DLD1 (cell line): Measurements from ENCODE around the gene CERKL.

Experiments used
- in situ Hi-C: cut with HindIII; loops from 2 replicates; pipeline ENCODE4 v1.10.0; 2017; ENCODE audit warnings: low sequenced_read_pairs

CERKL gene

DNA sequence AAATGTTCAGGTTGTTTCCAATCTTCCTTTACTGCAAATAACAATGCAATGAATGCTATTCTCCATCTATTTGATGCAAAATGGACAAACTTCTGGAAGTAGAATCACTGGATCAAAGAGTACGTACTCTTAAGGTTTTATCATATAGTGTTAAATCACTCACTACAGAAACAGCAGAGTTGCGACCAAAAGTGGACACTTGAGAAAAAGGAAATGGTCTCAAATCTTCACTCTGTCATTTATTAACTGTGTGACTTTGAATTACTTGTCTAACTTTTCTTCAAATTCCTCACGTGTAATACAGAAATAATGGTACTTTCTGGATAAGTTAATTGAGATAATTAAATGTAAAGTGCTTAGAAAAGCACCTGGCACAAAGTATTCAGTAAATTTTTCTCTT lies 78.1 kb downstream of the CERKL start:
- in situ Hi-C loops: no loop called here

DNA sequence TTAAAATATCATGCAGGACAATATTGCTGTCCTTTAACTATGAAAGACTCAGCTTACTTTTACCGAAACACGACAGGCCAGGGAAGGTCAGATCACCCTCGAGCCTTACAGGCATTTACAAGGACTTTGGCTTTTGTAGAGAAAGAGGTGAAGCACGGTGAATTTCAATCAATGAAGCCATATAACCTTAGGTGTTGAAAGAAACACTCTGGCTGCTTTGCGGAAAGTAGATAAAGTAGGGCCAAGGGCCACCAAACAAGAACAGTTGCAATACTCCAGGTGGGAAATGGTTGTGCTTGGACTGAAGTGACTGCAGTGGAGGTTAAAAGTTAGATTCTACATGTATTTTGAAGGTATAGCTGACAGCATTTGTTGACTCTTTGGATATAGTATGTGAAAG lies 80.5 kb downstream of the CERKL start:
- in situ Hi-C loops: no loop called here

DNA sequence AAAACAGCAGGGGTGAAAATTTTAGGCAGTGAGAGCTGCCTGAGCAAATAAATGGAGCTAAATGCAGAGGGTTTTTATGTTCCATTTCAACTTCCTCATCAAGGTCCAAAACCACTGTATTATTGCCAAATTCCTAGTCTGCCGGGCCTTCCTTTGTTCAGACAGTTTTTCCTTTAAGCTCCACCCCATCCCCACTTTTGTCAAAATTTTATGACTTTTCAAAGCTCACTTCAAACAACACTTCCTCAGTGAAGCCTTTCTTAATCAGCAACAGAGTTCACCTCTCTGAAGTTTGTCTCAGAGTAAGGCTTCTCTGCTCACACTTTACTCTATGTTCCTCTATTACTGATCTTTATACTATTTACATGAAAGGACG lies 81.3 kb downstream of the CERKL start:
- in situ Hi-C loops: no loop called here

DNA sequence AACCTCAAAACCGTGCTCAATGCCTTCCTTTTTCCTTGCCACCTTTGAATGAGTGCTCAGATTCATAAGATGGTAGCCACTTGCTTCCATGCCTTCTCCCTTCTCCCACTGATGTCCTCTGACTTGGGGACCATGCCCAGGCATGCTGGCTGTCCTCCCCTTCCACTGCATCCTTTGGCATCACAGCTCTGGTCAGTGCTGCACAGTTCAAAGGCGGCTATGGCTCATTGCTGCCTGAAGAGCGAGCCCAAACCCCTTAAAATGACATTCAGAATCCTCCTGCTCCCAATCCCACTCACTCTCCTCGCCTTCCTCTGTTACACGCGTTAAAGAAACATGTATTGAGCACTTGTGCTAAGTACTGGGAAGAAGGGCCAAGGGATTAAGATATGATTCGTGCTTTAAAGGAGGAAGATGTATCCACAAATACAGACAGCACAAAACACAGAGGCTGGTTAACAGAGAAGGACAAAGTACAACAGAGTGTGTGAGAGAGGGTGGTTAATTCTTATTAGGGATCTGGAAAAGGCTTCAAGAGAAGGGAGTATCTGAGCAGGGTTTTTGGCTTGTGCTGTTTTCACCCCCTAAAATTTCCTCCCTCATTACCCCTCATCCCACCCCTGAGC lies 81.8 kb downstream of the CERKL start:
- in situ Hi-C loops: no loop called here

DNA sequence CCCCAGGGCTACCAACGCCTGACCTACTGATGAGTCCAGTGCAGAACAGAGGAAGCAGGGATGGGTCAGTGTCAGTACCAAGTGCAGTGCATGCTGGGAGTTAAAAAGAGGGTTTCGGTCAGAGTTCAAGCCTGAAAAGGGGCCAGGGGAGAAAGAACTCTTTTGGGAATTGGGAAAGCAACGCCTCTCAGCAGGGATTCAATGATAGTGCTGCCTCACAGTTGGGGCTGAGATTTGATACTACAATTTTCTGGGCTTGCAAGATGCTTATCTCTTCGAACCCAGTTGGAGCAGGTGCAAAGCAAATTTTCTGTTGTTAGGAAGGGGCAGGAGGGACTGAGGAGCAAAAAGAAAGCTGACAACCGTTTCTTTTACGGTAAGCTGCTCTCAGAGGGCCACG lies 82.6 kb downstream of the CERKL start:
- in situ Hi-C loops: no loop called here

DNA sequence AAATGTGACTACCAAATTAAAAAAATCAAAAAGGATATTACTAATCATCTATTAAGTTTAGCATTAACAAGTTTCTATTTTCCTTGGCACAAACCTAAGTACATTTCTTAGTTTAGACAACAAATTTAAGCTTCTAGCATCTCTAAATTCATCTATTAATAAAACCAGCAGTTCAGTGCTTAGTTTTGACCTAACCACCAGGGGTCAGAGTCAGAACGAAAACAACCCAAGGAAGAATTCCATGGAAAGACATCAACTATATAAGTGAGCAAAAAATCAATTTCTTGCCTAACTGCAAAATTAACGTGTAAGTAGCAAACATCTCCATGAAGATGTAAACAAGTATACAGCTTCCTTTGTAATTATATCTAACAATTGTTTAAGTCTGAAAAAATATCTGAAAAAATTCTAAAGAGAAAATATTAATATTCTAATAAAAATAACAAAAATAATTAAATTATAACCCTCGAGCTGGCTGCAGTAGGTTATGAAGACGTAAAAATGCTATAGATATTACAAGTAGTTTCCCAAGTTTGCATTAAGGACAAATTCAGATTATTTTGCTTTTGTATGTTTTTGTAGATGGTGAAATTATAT lies 83.7 kb downstream of the CERKL start:
- in situ Hi-C loops: no loop called here

DNA sequence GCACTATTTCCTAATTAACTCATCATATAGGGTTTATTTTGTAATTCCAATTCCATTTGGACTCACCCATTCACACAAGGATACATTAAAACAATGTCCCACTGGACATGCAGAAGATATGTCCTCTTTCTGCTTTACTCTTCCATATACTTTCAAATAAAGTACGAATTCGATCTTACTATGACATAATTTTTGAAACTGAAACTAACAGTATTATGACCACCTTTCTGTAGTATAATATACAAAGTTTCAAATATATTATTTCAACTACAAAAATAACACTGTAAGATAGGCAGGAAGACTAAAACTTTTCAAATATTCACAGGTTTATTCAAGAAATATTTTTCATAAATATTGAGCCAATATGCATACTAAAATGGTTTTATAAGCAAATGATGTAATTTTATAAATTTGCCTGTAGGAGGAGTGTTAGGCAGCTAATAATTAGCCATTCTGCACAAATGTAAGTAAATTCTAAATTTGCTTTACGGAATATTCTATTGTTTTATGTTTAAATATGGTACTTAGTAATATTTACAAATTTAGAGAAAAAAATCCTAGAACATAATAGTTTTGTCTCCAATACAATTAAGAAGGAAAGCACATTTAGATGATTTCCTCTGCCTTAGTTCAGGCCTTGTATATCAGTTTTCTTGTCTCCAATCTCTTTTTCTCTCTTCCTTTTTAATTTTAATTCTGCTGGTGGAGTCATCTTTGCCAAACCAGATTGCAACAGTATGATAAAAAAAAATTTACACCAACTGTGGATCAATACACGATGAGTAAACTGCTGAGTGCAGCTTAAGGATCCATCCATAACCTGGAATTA lies 85.9 kb downstream of the CERKL start:
- in situ Hi-C loops: no loop called here

DNA sequence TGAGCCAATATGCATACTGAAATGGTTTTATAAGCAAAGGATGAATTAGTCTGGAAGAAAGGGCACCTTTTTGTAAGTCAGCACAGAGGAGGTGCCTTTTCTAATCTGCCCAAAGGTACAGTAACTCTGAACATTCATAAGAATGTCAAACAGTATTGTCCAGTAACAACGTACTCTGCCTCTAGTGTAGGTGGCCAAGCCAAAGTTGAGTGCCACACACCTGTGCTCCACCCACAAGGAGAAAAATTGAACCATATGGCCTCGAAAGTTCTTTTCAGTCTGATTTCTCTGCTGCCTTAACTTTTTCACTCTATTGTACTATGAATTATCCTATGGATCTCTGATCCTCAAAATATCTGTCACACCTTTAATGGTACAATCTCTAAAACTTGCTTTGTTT lies 86.8 kb downstream of the CERKL start:
- in situ Hi-C loops: no loop called here

DNA sequence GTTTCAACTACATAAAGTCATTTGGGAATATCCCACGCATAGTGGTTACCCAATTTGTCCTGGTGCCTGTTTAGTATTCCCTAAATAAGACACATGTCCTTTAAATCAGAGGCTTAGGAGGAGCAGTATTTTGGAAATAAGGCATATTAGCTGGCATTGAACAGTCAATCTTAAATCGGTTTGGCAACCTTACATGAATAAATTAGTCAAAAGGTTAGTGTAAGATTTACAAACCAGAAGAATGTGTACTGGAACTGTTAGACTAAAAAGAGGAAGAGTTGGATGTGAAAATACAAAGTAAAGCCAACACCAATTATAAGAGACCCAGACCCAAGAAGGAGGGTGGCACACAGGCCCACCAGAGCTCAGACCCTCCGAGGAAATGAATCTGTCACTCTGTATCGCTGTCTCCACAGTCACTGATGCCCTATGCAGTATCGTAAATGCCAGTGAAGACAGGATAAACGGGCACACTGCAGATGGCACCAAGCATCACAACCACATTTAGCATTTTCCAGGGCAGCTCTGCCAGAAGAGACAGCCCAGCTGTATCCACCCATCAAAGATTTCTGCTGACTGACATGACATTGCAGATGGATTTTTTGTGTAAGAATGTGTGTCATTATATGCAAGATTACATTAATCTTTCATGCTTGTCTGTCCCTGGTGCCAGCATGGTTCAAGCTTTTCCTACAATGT lies 90.4 kb downstream of the CERKL start:
- in situ Hi-C loops: no loop called here

DNA sequence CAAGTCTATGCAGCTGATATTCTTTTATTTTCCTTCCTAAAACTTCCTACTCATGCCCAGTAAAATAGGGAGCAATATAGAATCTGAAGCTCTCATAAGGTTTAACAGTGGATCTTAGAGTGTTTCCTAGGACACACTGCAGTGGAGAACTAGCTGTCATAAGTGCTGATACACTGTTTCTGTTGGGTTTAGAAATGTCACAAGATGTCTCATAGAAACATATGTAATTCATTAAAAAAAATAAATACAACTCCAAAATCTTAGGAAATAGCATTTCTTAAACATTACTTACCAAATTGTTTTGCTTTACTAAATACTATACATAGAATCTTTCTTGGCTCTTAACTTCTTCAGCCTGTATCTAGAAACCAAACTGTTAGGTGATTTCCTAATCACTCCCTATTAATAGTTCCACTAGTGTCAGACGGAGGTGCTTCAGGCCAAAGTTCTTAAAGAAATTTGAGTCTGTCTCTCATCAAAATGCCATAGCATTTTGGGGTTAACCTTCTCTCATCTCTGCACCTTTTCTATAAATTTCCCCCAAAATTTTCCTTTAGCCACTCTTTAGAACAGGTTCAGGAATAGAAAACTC lies 93.7 kb downstream of the CERKL start:
- in situ Hi-C loops: no loop called here

DNA sequence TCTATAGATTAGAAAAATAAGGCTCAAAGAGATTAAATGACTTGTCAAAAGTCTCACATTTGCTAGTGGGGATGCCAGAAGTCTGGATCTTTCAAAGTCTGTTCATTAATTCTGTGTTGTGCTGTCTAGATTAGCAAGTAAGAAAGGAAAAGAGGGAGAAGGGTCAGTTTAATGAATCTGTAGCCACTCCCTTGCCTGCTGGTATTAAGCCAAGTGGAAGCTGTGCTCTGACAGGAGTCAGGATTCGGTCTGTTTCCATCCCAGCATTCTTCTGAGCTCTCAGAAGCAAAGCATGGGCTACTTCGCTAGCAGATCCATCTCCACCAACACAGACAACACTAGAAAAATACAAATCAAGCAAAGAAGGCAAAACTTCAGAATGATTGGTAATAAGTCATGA lies 98.5 kb downstream of the CERKL start:
- in situ Hi-C loops: no loop called here

DNA sequence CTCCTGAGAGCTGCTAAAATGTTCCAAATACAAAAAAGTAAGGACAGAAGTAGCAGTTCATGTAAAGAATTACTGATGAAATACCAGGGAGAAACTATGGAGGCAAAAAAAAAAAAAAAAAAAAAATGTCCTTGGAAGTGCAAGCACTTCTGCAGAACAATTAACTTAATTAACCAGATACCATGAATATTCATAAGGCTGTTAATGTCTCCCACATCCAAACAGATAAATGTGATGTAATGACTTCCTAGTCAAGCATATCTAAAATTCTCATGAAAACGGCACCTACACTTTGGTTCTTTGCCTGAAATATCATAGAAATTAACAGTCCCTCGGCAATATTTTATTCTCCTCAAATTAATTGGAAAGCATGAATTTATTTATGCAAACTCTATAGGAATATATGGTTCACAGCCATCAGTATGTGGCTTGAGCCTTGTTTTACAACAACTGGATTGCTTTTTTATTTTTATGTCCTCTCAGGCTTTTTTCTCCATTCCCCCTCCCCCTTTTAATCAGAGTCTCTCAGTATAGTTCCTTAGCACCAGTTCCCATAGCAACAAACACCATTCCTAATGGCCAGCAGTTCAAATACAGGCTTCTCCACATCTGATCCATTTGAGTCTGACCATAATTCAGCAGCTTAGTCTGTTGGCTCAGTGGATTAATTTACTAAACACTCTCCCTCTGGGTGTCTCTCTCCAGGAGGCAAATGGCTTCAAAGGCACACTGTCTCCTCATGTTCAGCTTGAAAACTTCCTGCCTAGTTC lies 102.7 kb downstream of the CERKL start:
- in situ Hi-C loops: no loop called here

DNA sequence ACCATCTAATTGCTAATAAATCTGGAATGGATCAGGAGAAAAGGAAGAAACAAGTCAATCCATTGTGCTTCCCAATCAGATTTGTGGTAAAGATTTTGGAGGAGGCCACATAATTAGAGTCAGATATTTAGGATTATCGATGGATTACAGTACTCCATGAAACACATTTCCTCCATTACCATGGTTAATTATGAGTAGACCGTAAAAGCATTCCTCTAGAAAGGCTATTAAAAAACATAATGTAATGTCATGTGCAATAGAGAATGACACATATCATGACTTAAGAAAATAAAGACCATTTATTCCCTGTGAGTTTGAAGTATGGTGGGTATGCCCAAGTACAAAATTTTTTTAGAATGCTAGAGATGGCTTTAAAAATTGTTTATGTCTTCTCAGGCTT lies 103.7 kb downstream of the CERKL start:
- in situ Hi-C loops: no loop called here

DNA sequence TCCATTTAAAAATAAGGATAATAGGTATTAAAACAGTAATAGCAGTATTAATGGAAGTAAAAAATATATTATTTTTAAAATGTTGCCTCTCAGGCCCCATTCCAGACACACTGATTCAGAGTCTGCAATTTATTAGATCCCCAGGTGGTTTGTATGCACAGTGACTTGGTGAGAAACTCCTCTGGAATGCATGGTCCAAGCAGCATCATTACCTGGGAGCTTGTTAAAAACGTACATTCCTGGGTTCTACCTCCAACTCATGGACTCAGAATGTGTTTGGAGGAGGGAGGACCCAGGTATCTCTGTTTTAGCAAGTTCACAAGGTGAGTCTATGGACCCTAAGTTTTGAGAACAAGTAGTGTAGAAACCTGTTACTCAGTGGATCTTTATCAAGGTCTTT lies 104.1 kb downstream of the CERKL start:
- in situ Hi-C loops: no loop called here

DNA sequence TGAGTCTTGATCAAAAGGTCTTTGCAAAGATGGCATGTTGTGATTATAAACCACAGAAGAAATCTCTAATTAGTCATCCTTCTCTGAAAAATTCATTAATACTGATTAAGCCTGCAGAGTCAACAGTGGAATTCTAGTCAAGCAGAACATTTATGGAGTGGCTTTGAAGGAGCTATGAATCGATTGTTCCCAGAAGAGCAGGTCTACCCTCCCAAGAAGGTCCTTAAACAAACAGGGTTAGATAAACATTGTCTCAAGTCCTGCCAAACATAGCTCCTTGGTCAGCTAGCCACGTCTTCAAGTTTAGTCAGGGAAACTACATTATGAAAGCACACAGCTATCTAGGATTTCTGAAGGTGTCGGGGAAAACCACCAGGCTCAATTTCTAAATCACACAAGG lies 110.8 kb downstream of the CERKL start:
- in situ Hi-C loops: no loop called here

DNA sequence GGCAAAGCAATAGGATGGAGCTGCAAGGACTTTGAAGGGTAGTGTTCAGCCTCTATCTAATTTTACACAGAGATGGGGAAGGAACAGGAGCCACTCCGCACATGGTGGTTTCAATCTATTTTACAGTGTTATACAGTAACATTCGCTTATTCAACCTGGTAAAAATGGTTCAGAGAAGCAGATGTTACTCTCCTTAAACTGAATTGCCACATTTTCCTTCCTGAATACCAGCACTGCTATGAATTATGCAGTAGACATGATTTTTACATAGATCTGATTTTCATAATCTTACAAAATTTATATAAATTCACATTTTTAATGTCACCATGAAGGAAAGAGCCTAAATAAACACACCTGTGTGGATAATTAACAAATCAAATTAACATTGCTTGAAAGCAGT lies 114.7 kb downstream of the CERKL start:
- in situ Hi-C loops: no loop called here

DNA sequence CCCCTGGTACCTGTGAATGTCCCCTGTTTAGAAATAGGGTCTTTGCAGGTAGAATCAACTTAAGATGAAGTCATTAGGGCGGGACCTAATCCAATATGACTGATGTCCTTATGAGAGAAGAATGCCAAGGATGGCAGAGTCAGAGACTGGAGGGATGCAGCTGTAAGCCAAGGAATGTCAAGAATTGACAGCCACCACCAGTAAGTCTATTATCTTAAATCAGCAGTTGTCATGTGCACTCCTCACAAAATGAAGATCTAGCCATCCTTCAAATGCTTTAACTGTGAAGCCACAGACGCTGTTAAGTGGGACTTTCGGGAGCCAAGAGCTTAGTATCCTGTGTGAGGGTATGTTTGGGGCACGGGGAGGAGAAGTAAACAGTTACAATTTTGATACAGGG lies 116.5 kb downstream of the CERKL start:
- in situ Hi-C loops: no loop called here

DNA sequence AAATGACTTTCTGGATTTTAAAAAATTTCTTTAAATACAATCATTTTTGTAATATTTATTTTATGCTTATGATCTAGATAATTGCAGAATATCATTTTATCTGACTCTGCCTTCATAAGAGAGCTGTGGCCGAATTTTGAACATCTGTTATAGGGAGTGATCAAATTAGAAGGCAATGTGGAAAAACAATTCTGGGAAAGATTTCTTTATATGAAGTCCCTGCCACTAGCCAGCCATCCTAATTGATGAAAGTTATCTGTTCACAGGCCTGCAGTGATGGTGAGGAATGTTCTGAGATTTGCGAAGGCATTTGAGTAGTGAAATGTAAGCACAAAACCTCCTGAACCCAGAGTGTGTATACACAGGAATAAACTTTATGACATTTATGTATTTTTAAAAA lies 120.2 kb downstream of the CERKL start:
- in situ Hi-C loops: no loop called here

DNA sequence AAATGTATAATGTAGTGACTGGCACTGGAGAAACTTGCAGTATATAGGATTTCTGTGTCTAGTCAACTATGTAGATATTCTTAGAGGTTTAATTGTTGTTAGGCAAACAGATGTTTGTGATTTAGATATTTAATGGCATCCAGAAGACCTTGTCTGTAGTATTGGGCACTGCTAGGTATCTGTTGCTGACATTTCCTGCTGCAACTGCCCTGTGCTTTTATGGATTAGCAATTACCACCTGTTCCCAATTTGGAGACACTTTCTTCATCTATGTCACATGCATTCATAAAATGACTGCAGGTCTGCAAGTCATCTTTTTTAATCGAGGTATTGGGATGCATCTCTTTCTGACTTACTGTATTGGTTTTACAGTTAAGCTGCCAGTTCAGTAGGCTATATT lies 128.5 kb downstream of the CERKL start:
- in situ Hi-C loops: no loop called here

DNA sequence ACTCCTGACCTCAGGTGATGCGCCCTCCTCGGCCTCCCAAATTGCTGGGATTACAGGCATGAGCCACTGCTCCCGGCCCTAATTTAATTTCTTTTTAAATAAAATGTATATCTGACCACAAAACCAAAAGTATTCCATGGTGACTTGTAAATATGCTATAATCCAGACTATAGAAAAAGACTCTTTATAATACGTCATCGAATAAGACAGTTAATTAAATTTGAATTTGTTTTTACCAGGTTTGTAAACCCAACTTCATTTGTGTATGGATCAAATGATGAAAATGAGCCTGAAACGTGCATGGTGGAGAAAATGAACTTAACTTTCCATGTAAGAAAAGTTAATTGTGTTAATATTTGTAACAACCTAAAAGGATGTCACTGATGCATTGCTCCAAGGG lies 129.8 kb downstream of the CERKL start:
- in situ Hi-C loops: no loop called here

DNA sequence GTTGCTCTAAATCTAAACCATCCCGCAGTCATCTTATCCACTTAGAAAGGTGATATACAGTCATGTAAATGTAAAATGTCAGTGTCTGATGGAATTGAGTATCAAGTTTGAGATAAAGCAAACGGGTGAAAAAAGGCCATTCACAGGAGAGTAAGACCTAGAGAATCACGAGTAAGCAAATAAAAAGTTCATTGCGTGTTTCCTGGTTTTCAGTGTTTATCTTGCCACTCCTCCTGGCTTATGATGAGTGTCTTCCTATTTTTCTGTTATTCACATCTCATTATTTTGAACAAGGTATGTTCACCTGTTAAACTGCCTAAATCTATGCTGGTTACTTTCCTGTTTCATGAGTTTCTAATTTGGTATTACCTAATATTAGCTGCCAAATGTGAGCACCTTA lies 130.9 kb downstream of the CERKL start:
- in situ Hi-C loops: no loop called here
